ENCODE results near the gene MYF5.

The MYF5 gene

GRCh38 chr12:80716696-80717469 is at the start of gene MYF5:
Gene MYF5 (plus strand): TSS chr12:80716912. CDS start chr12:80717064, 152 bp downstream.
- peak within 1 kb of the TSS; percentile 22; the same call in 1 of the 2 replicates for H3K27ac ChIP-seq
- TF ChIP-seq ZFX (IDR thresholded peaks at IDR 0.05) (no peak), CTCF (conservative IDR thresholded peaks at IDR 0.05) (no peak)

GRCh38 chr12:80670214-80670613 is 46.5 kb upstream of the MYF5 start:
- TF ChIP-seq ZFX (IDR thresholded peaks at IDR 0.05) (no peak), CTCF (conservative IDR thresholded peaks at IDR 0.05) (no peak)
- H3K27ac ChIP-seq: no peak overlapping the region

- peak overlapping the region; percentile 61 for H3K27ac ChIP-seq
These were observed 40.6 kb upstream of the MYF5 start for GRCh38 chr12:80676042-80676636.

GRCh38 chr12:80676856-80677255 is 39.9 kb upstream of the MYF5 start:
- H3K27ac ChIP-seq: peak overlapping the region; percentile 61; the same call in 1 of the 2 replicates
- no peak for TF ChIP-seq ZFX (IDR thresholded peaks at IDR 0.05)
- no peak for TF ChIP-seq CTCF (conservative IDR thresholded peaks at IDR 0.05)

GRCh38 chr12:80677994-80678393 is 38.7 kb upstream of the MYF5 start:
- H3K27ac ChIP-seq: no peak overlapping the region
- no peak for TF ChIP-seq CTCF (conservative IDR thresholded peaks at IDR 0.05)
- no peak for TF ChIP-seq ZFX (IDR thresholded peaks at IDR 0.05)

- TF ChIP-seq ZFX (IDR thresholded peaks at IDR 0.05) (no peak), CTCF (conservative IDR thresholded peaks at IDR 0.05) (no peak)
- no peak overlapping the region for H3K27ac ChIP-seq
These were observed 37.2 kb upstream of the MYF5 start for GRCh38 chr12:80679346-80680131.

- no peak for TF ChIP-seq ZFX (IDR thresholded peaks at IDR 0.05)
- H3K27ac ChIP-seq: no peak overlapping the region
These were observed 35.4 kb upstream of the MYF5 start for GRCh38 chr12:80681287-80681686.

- H3K27ac ChIP-seq: no peak overlapping the region
- TF ChIP-seq ZFX (IDR thresholded peaks at IDR 0.05): no peak
- no peak for TF ChIP-seq CTCF (conservative IDR thresholded peaks at IDR 0.05)
These were observed 34.9 kb upstream of the MYF5 start for GRCh38 chr12:80681786-80682185.

Data from C4-2B (cell line).